ENCODE measurements around the gene RNF121.
A peak's percentile ranks its signal among the peaks of the same experiment; 100 is the strongest.
"Not testable (repeated sequence)": the region's sequence is repeated elsewhere in the genome, so short reads cannot be mapped to it uniquely, and the experiment has no call there.

RNF121 gene

DNA sequence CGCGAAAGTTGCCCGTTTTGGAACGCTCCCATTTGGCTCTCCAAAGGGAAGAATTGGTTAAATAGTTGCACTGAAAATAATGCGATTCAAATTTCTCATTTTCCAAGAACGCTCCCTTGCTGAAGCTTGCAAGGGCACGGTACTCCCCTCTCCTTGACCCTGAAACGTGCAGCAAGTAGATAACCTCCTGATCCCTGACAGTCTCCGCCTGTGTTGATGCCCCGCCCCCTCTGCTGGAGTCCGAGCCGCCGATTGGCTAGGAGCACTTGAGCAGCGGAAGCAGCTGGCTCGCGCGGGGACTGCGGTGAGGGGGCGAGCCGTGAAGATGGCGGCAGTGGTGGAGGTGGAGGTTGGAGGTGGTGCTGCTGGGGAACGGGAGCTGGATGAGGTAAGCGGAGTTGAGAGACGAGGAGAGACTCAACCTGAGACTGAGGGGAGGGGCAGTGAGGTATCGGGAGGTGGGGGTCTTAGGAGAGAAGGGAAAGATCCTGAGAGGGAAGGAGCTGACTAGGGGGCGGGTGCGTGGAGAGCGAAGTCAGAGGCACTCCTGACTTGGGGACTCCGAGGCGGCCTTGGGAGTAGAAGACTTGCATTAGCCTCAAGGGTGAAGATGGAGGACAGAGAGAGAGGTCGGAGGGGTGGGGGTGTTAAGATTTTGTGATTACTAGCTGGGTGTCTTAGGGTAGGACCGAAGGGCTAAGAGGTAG, at the start of gene RNF121:
TSS of gene RNF121 (plus strand) at position 310 of the 707 bp plus-strand sequence. CDS start at position 326, 16 bp downstream.
- Histone ChIP-seq H3K4me3 (ENCODE audit: low read depth, low read length) (peak within 1 kb of the TSS; percentile 66), H3K27me3 (replicated peaks) (no peaks in the 10 kb centered on the region), H3K27ac (peak within 1 kb of the TSS; percentile 88), H3K36me3 (replicated peaks) (no peaks in the 10 kb centered on the region)
- in situ Hi-C loops (cut with HindIII; ENCODE audit: low pct_ligation_motif_present, low sequenced_read_pairs), result no loop called here
- TF ChIP-seq, protein P1, sequence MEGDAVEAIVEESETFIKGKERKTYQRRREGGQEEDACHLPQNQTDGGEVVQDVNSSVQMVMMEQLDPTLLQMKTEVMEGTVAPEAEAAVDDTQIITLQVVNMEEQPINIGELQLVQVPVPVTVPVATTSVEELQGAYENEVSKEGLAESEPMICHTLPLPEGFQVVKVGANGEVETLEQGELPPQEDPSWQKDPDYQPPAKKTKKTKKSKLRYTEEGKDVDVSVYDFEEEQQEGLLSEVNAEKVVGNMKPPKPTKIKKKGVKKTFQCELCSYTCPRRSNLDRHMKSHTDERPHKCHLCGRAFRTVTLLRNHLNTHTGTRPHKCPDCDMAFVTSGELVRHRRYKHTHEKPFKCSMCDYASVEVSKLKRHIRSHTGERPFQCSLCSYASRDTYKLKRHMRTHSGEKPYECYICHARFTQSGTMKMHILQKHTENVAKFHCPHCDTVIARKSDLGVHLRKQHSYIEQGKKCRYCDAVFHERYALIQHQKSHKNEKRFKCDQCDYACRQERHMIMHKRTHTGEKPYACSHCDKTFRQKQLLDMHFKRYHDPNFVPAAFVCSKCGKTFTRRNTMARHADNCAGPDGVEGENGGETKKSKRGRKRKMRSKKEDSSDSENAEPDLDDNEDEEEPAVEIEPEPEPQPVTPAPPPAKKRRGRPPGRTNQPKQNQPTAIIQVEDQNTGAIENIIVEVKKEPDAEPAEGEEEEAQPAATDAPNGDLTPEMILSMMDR (IDR thresholded peaks at IDR 0.05; ENCODE audit: low read depth, low read length, missing control alignments), result no peak
- DNase-seq, result peak; percentile 96

DNA sequence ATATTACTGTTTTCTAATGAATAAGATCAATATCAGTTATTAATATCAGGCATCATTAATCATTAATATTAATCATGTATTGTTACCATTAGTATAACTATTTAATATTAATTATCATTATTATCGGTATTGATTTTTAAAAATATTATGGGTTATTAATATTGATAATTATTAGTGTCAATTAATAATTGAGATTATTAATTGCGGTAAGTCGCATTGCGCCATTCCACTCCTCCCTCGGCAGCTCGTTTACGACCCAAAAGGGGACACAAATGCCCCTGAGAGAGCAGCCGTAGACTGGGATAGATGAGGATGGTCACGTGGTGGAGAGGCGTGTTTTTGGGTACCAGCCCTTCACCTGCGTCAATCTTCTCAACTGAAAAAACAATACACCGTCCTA, 43.0 kb upstream of the RNF121 start:
- DNase-seq; H3K27me3 ChIP-seq (replicated peaks); in situ Hi-C loops (cut with HindIII; ENCODE audit: low pct_ligation_motif_present, low sequenced_read_pairs); H3K27ac ChIP-seq; H3K4me3 ChIP-seq (ENCODE audit: low read depth, low read length); H3K36me3 ChIP-seq (replicated peaks): not testable (repeated sequence)

DNA sequence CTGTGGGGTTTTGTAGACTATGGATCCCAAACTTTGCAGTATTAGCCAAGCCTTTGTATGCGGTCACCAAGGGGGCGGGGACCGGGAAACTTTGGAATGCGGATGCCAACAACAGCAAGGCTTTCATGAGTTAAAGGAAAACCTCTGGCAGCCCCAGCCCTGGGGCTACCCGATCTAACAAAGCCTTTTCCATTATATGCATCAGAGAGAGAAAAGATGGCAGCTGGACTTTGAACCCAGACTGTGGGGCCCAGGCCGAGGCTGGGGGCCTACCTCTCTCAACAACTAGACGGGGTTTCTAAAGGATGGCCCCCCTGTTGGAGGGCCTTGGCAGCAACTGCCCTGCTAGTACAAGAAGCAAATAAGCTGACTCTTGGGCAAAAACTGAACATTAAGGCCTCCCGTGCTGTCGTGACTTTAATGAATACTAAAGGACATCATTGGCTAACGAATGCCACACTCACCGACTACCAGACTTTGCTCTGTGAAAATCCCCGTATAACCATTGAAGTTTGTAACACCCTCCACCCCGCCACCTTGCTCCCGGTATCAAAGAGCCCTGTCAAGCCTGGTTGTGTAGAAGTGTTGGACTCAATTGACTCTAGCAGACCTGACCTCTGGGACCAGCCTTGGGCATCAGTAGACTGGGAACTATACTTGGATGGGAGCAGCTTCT, 40.4 kb upstream of the RNF121 start:
- H3K4me3 ChIP-seq (ENCODE audit: low read depth, low read length); H3K27ac ChIP-seq; H3K27me3 ChIP-seq (replicated peaks); in situ Hi-C loops (cut with HindIII; ENCODE audit: low pct_ligation_motif_present, low sequenced_read_pairs); DNase-seq; H3K36me3 ChIP-seq (replicated peaks): not testable (repeated sequence)

DNA sequence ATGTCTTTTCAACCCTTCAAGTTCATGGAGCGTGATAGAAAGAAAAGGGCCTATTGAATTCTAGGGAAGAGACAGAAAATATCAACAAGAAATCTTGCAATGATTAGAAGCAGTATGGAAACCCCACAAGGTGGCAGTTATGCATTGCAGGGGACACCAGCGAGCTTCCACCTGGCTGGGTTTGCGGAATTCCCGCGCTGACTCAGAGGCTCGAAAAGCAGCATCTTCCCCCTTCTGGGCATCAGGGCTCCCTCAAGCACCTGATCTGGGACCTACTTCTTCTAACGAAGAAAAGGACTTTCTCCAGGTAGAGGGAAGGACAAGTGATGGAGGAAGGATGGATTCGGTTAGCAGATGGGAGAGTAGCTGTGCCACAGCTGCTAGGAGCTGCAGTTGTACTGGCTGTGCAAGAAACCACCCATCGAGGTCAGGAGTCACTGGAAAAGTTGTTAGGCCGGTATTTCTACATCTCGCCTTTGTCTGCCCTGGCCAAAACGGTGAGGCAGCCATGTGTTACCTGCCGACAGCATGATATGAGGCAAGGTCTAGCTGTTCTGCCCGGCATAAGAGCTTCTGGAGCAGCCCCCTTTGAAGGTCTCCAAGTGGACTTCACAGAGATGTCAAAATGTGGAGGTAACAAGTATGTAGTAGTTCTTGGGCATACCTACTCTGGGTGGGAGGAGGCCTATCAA, 39.5 kb upstream of the RNF121 start:
- H3K36me3 ChIP-seq (replicated peaks); DNase-seq; H3K27me3 ChIP-seq (replicated peaks); H3K4me3 ChIP-seq (ENCODE audit: low read depth, low read length); in situ Hi-C loops (cut with HindIII; ENCODE audit: low pct_ligation_motif_present, low sequenced_read_pairs); H3K27ac ChIP-seq: not testable (repeated sequence)

DNA sequence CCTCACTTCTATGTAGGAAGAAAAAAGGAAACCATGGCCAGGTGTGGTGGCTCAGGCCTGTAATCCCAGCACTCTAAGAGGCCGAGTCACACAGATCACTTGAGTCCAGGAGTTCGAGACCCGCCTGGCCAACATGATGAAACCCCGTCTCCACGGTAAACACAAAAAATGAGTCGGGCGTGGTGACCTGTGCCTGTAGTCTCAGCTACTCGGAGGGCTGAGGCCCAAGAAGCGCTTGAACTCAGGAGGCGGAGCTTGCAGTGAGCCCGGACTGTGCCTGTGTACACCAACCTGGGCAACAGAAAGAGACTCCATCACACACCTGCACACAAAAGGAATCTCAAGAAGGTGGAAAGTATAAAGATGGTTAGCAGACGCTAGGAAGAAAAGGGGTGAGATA, 32.9 kb upstream of the RNF121 start:
- H3K4me3 ChIP-seq (ENCODE audit: low read depth, low read length), result no peak overlapping the region
- in situ Hi-C loops (cut with HindIII; ENCODE audit: low pct_ligation_motif_present, low sequenced_read_pairs), result no loop called here
- no peaks in the 10 kb centered on the region for H3K27me3 ChIP-seq (replicated peaks)
- H3K27ac ChIP-seq, result no peak overlapping the region
- TF ChIP-seq, protein P1 (IDR thresholded peaks at IDR 0.05; ENCODE audit: low read depth, low read length, missing control alignments), result no peak
- no peak for DNase-seq
- no peaks in the 10 kb centered on the region for H3K36me3 ChIP-seq (replicated peaks)

DNA sequence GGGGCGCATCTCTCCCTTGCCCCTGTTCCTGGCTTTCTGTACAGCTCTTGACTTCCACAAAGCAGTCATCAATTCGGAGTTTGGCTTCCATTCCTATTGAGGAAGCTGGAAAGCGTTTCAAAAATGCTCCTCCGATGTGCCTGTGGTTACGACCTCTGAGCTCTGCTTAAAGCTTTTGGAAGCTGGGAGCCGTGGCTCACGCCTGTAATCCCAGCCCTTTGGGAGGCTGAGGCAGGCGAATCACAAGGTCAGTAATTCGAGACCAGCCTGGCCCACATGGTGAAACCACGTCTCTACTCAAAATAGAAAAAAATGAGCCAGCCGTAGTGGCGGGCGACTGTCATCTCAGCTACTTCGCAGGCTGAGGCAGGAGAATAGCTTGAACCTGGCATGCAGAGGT, 27.7 kb upstream of the RNF121 start:
- DNase-seq, result peak; percentile 69
- H3K27ac ChIP-seq; in situ Hi-C loops (cut with HindIII; ENCODE audit: low pct_ligation_motif_present, low sequenced_read_pairs): not testable (repeated sequence)

DNA sequence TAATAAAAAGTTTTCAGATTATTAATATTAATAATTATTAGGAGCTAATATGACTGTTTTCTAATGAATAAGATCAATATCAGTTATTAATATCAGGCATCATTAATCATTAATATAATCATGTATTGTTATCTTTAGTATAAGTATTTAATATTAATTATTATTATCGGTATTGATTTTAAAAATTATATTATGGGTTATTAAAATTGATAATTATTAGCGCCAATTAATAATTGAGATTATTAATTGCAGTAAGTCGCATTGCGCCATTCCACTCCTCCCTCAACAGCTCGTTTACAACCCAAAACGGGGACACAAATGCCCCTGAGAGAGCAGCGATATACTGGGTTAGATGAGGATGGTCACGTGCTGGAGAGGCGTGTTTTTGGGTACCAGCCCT, 20.6 kb upstream of the RNF121 start:
- H3K27ac ChIP-seq, result no peak overlapping the region
- TF ChIP-seq, protein P1 (IDR thresholded peaks at IDR 0.05; ENCODE audit: low read depth, low read length, missing control alignments), result no peak
- H3K36me3 ChIP-seq (replicated peaks), result no peaks in the 10 kb centered on the region
- no peak for DNase-seq
- H3K27me3 ChIP-seq (replicated peaks), result no peaks in the 10 kb centered on the region
- no peak overlapping the region for H3K4me3 ChIP-seq (ENCODE audit: low read depth, low read length)
- in situ Hi-C loops (cut with HindIII; ENCODE audit: low pct_ligation_motif_present, low sequenced_read_pairs), result no loop called here

More for the DNA sequence above, 27.7 kb upstream of the RNF121 start:
- H3K36me3 ChIP-seq (replicated peaks); H3K27me3 ChIP-seq (replicated peaks); H3K4me3 ChIP-seq (ENCODE audit: low read depth, low read length): not testable (repeated sequence)

DNA sequence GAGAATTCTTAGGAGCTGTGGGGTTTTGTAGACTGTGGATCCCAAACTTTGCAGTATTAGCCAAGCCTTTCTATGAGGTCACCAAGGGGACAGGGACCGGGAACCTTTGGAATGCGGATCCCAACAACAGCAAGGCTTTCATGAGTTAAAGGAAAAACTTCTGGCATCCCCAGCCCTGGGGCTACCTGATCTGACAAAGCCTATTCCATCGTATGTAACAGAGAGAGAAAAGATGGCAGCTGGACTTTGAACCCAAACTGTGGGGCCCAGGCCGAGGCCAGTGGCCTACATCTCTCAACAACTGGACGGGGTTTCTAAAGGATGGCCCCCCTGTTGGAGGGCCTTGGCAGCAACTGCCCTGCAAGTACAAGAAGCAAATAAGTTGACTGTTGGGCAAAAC, 18.1 kb upstream of the RNF121 start:
- H3K27ac ChIP-seq; H3K4me3 ChIP-seq (ENCODE audit: low read depth, low read length); in situ Hi-C loops (cut with HindIII; ENCODE audit: low pct_ligation_motif_present, low sequenced_read_pairs); H3K36me3 ChIP-seq (replicated peaks); H3K27me3 ChIP-seq (replicated peaks); DNase-seq: not testable (repeated sequence)
